ENCODE results near the gene ZFAND6.

- no peak for TF ChIP-seq POLR2AphosphoS5 (IDR thresholded peaks at IDR 0.05)
- TF ChIP-seq POLR2A (IDR thresholded peaks at IDR 0.05), result no peak
- no peak for TF ChIP-seq CTCF (IDR thresholded peaks at IDR 0.05)
These were observed 95.5 kb downstream of the ZFAND6 start for GRCh38 chr15:80155001-80155377.

Measured in breast epithelium (tissue), 3 donors.